HCT116 (cell line): ENCODE data around the gene ANKRD16. TPM values are rescaled to one million over a fixed set of nuclear protein-coding genes. Genes with fewer than 3 reads are reported as not detected.

ENCODE experiments used
- ATAC-seq: fragments of 200-7000 bp; cut with Tn5 transposase; 2 replicates; pipeline ENCODE4 v1.9.1; 2020; ENCODE audit warnings: mild to moderate bottlenecking, moderate library complexity
- BruUV-seq: library from RNA; stranded (reverse); fragments of 400-500 nt; replicated peaks from 2 replicates; lab custom pipeline; 2021; lab: Mats Ljungman, UMichigan
- CTCF ChIA-PET: fragments of 300-600 bp; sonication (Branson Sonifier 250); formaldehyde crosslinking; loops from one replicate; lab custom pipeline; 2021; ENCODE audit warnings: antibody characterized with exemption; lab: Charles Lee
- POLR2A ChIA-PET: fragments of 300-600, 350-600 bp; sonication (Branson Sonifier 250); formaldehyde crosslinking; loops from one replicate; lab custom pipeline; 2021; ENCODE audit warnings: antibody characterized with exemption; lab: Charles Lee
- RAD21 ChIA-PET, 2 experiments: fragments of 300-600 bp; sonication (Branson Sonifier 250); formaldehyde crosslinking; loops; one replicate each; lab custom pipeline; 2023; ENCODE audit warnings: low total read pairs in 2 of 2; ENCODE audit not compliant: uncharacterized antibody in 2 of 2, unreplicated experiment in 2 of 2, low non-redundant PET in 1 of 2; lab: Charles Lee
- DNase-seq: peaks from one replicate; pipeline ENCODE4 v3.0.0-alpha.2; 2010; ENCODE audit warnings: low read depth, low spot score
- H2AFZ ChIP-seq: fragments of 200-600 bp; shearing (Covaris generic), sonication (generic); 2 replicates; pipeline ENCODE4 v1.6.1; 2017; ENCODE audit warnings: low read depth, mixed run types, mixed read lengths, antibody characterized with exemption, low read length; ENCODE audit not compliant: poor library complexity, severe bottlenecking
- H3K27ac ChIP-seq: 2 replicates; pipeline ENCODE4 v1.5.1; 2012; ENCODE audit warnings: low read depth, low read length
- H3K27me3 ChIP-seq: fragments of 200-600 bp; sonication (generic); 2 replicates; pipeline ENCODE4 v1.6.1; 2016; ENCODE audit warnings: mixed run types, low read length, mixed read lengths; ENCODE audit not compliant: insufficient read depth
- H3K36me3 ChIP-seq, 2 experiments: fragments of 200-500 bp in 1 of 2; fragments of 200-600 bp in 1 of 2; sonication (Bioruptor generic) in 1 of 2; sonication (generic) in 1 of 2; 2 replicates each; pipeline versions ENCODE4 v1.5.1 to v1.6.1; 2014 to 2016; ENCODE audit warnings: low read length in 2 of 2, inconsistent platforms in 1 of 2, mixed read lengths in 1 of 2, mixed run types in 1 of 2; ENCODE audit not compliant: insufficient read depth in 2 of 2, control insufficient read depth in 1 of 2
- H3K4me1 ChIP-seq, 2 experiments: fragments of 200-600 bp in 1 of 2; sonication (generic) in 1 of 2; 2 replicates each; pipeline versions ENCODE4 v1.5.1 to v1.6.1; 2012 to 2017; ENCODE audit warnings: low read length in 2 of 2, inconsistent platforms in 1 of 2, mild to moderate bottlenecking in 1 of 2, mixed read lengths in 1 of 2, mixed run types in 1 of 2, moderate library complexity in 1 of 2; ENCODE audit not compliant: insufficient read depth in 2 of 2, control insufficient read depth in 1 of 2
- H3K4me2 ChIP-seq: fragments of 200-600 bp; sonication (generic); 2 replicates; pipeline ENCODE4 v1.6.1; 2017; ENCODE audit warnings: mixed run types, low read length, mixed read lengths
- H3K4me3 ChIP-seq, 2 experiments: fragments of 200-600 bp in 1 of 2; sonication (generic) in 1 of 2; replicated peaks in 1 of 2; 2 replicates each; pipeline ENCODE4 v1.5.1; 2011 to 2016; ENCODE audit warnings: low read length in 2 of 2, control low read depth in 1 of 2, low read depth in 1 of 2, mild to moderate bottlenecking in 1 of 2, mixed read lengths in 1 of 2, mixed run types in 1 of 2
- H3K79me2 ChIP-seq: fragments of 200-600 bp; sonication (generic); 2 replicates; pipeline ENCODE4 v1.6.1; 2017; ENCODE audit warnings: mild to moderate bottlenecking, mixed run types, low read length, moderate library complexity, mixed read lengths; ENCODE audit not compliant: insufficient read depth
- H3K9ac ChIP-seq: fragments of 200-600 bp; sonication (generic); 2 replicates; pipeline ENCODE4 v1.6.1; 2016; ENCODE audit warnings: low read length, mixed read lengths
- H3K9me2 ChIP-seq: fragments of 200-600 bp; sonication (generic), shearing (Covaris generic); 2 replicates; pipeline ENCODE4 v1.6.1; 2017; ENCODE audit warnings: mixed run types, mild to moderate bottlenecking, moderate library complexity; ENCODE audit not compliant: insufficient read depth
- H3K9me3 ChIP-seq, 2 experiments: fragments of 200-500 bp in 1 of 2; fragments of 200-600 bp in 1 of 2; sonication (Bioruptor generic) in 1 of 2; sonication (generic) in 1 of 2; 2 replicates each; pipeline ENCODE4 v1.6.1; 2014 to 2017; ENCODE audit warnings: low read length in 2 of 2, mixed read lengths in 2 of 2, inconsistent platforms in 1 of 2, low read depth in 1 of 2, mild to moderate bottlenecking in 1 of 2, mixed run types in 1 of 2, moderate library complexity in 1 of 2; ENCODE audit not compliant: control insufficient read depth in 1 of 2, insufficient read depth in 1 of 2
- H4K20me1 ChIP-seq: fragments of 200-600 bp; sonication (generic), shearing (Covaris generic); 2 replicates; pipeline ENCODE4 v1.6.1; 2017; ENCODE audit warnings: mixed run types, mild to moderate bottlenecking, moderate library complexity; ENCODE audit not compliant: insufficient read depth
- CBX3 ChIP-seq: IDR thresholded peaks from 2 replicates; pipeline ENCODE4 v1.6.1; 2012; ENCODE audit warnings: low read depth
- CEBPB ChIP-seq: IDR thresholded peaks from 2 replicates; pipeline ENCODE4 v1.6.1; 2012; ENCODE audit warnings: low read depth
- CTCF ChIP-seq, 3 experiments: fragments of 200-600 bp in 1 of 3; sonication (generic) in 1 of 3; IDR thresholded peaks in 2 of 3; conservative IDR thresholded peaks in 1 of 3; 2 replicates each; pipeline ENCODE4 v1.5.1; 2012 to 2017; ENCODE audit warnings: low read depth in 2 of 3, low read length in 2 of 3, antibody characterized with exemption in 1 of 3, borderline replicate concordance in 1 of 3, control low read depth in 1 of 3, mild to moderate bottlenecking in 1 of 3, mixed read lengths in 1 of 3, mixed run types in 1 of 3, moderate library complexity in 1 of 3; ENCODE audit not compliant: insufficient read depth in 1 of 3
- EGR1 ChIP-seq: IDR thresholded peaks from 2 replicates; pipeline ENCODE4 v1.6.1; 2012; ENCODE audit warnings: low read depth
- ELF1 ChIP-seq: IDR thresholded peaks from 2 replicates; pipeline ENCODE4 v1.6.1; 2012; ENCODE audit warnings: low read depth, borderline replicate concordance
- EZH2 ChIP-seq: fragments of 200-600 bp; sonication (generic); IDR thresholded peaks from 2 replicates; pipeline ENCODE4 v1.6.1; 2017; ENCODE audit warnings: antibody characterized with exemption, mixed run types
- JUND ChIP-seq: IDR thresholded peaks from 2 replicates; pipeline ENCODE4 v1.6.1; 2012
- MAX ChIP-seq: IDR thresholded peaks from 2 replicates; pipeline ENCODE4 v1.6.1; 2012
- POLR2A ChIP-seq: IDR thresholded peaks from 2 replicates; pipeline ENCODE4 v1.7.0; 2011; ENCODE audit warnings: borderline replicate concordance; ENCODE audit not compliant: insufficient read depth, insufficient read length; ENCODE audit errors: extremely low read depth
- POLR2AphosphoS5 ChIP-seq: IDR thresholded peaks from 2 replicates; pipeline ENCODE4 v1.6.1; 2011; ENCODE audit warnings: mild to moderate bottlenecking, low read depth, low read length, moderate library complexity
- RAD21 ChIP-seq: IDR thresholded peaks from 2 replicates; pipeline ENCODE4 v1.6.1; 2012; ENCODE audit warnings: low read depth, mild to moderate bottlenecking
- SP1 ChIP-seq: IDR thresholded peaks from 2 replicates; pipeline ENCODE4 v1.6.1; 2012; ENCODE audit warnings: low read depth
- TCF7L2 ChIP-seq: IDR thresholded peaks from 2 replicates; pipeline ENCODE4 v1.7.0; 2011; ENCODE audit warnings: borderline replicate concordance, inconsistent platforms; ENCODE audit not compliant: insufficient read depth, insufficient read length; ENCODE audit errors: extremely low read depth
- YY1 ChIP-seq: IDR thresholded peaks from 2 replicates; pipeline ENCODE4 v1.6.1; 2011; ENCODE audit warnings: low read length, low read depth, moderate library complexity, mild to moderate bottlenecking; ENCODE audit not compliant: insufficient replicate concordance; ENCODE audit errors: extremely low read depth
- ZBTB33 ChIP-seq: IDR thresholded peaks from 2 replicates; pipeline ENCODE4 v1.6.1; 2011; ENCODE audit warnings: mild to moderate bottlenecking, low read length, moderate library complexity; ENCODE audit not compliant: insufficient replicate concordance; ENCODE audit errors: extremely low read depth
- ZFX ChIP-seq: fragments of 450-650 bp; IDR thresholded peaks from 2 replicates; pipeline ENCODE4 v1.6.1; 2017
- ZNF274 ChIP-seq: fragments of 200-500 bp; sonication (Bioruptor generic); IDR thresholded peaks from 2 replicates; pipeline ENCODE4 v1.6.1; 2014; ENCODE audit warnings: mild to moderate bottlenecking, low read depth, low read length, inconsistent platforms
- intact Hi-C: fragments of 100-400 bp; cut with micrococcal nuclease; formaldehyde crosslinking; loops from 2 replicates; pipeline ENCODE4 v1.10.0; 2022
- total RNA-seq: library from RNA; stranded (reverse); gene quantifications from one replicate; pipeline ENCODE4 v1.2.1, GENCODE V29; 2021; ENCODE audit not compliant: unreplicated experiment
- TF ChIP-seq, protein P1 (sequence below): IDR thresholded peaks from 2 replicates; pipeline ENCODE4 v1.6.1; 2012; ENCODE audit warnings: low read depth

The ANKRD16 gene
- total RNA-seq, 1 experiment from 2014 or later, result 9.4 TPM

GRCh38 chr10:5892007-5892406, 2.3 kb upstream of the ANKRD16 start:
- ChIA-PET POLR2A (no interaction called here), RAD21 (no interaction called here), CTCF (no interaction called here)
- Histone ChIP-seq H3K27ac (no peak overlapping the region), H4K20me1 (no peaks in the 10 kb centered on the region), H3K9me3 (no peaks in the 10 kb centered on the region), H2AFZ (no peak overlapping the region), H3K9ac (no peak overlapping the region), H3K4me1 (peaks cover 11 to 20% of the 10 kb centered on the region in 2 experiments; a peak in 3 of 4 replicates), H3K36me3 (peaks cover 16 to 40% of the 10 kb centered on the region in 2 experiments; a peak in 2 of 4 replicates), H3K9me2 (no peaks in the 10 kb centered on the region), H3K4me2 (peak overlapping the region; percentile 83; the same call in 1 of the 2 replicates), H3K4me3 (no peak overlapping the region), H3K27me3 (no peaks in the 10 kb centered on the region), H3K79me2 (peaks cover 66% of the 10 kb centered on the region)
- BruUV-seq, result no TSS peak
- no peak for ATAC-seq
- TF ChIP-seq MAX, result no peak
- TF ChIP-seq, protein P1, sequence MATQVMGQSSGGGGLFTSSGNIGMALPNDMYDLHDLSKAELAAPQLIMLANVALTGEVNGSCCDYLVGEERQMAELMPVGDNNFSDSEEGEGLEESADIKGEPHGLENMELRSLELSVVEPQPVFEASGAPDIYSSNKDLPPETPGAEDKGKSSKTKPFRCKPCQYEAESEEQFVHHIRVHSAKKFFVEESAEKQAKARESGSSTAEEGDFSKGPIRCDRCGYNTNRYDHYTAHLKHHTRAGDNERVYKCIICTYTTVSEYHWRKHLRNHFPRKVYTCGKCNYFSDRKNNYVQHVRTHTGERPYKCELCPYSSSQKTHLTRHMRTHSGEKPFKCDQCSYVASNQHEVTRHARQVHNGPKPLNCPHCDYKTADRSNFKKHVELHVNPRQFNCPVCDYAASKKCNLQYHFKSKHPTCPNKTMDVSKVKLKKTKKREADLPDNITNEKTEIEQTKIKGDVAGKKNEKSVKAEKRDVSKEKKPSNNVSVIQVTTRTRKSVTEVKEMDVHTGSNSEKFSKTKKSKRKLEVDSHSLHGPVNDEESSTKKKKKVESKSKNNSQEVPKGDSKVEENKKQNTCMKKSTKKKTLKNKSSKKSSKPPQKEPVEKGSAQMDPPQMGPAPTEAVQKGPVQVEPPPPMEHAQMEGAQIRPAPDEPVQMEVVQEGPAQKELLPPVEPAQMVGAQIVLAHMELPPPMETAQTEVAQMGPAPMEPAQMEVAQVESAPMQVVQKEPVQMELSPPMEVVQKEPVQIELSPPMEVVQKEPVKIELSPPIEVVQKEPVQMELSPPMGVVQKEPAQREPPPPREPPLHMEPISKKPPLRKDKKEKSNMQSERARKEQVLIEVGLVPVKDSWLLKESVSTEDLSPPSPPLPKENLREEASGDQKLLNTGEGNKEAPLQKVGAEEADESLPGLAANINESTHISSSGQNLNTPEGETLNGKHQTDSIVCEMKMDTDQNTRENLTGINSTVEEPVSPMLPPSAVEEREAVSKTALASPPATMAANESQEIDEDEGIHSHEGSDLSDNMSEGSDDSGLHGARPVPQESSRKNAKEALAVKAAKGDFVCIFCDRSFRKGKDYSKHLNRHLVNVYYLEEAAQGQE, result no peak
- no peak for TF ChIP-seq POLR2AphosphoS5
- TF ChIP-seq ZBTB33, result no peak
- TF ChIP-seq SP1, result no peak
- TF ChIP-seq TCF7L2, result no peak
- no peak for TF ChIP-seq CBX3
- no peak for TF ChIP-seq ELF1
- TF ChIP-seq CEBPB, result no peak
- TF ChIP-seq ZNF274, result no peak
- TF ChIP-seq YY1, result no peak
- no peak for TF ChIP-seq EZH2
- no peak for TF ChIP-seq POLR2A
- TF ChIP-seq EGR1, result no peak
- TF ChIP-seq CTCF (IDR thresholded peaks at IDR 0.05 in 2 of 3, conservative IDR thresholded peaks at IDR 0.05 in 1 of 3; ENCODE audit: borderline replicate concordance in 1 of 3, insufficient read depth in 1 of 3, low read depth in 2 of 3, low read length in 2 of 3), result no peak
- TF ChIP-seq ZFX, result no peak
- no peak for TF ChIP-seq RAD21
- no peak for TF ChIP-seq JUND
- no peak for DNase-seq
- intact Hi-C loops, result no loop called here
